ENCODE results near the gene IL6R. TPM values are rescaled to one million over a fixed set of nuclear protein-coding genes. Genes with fewer than 3 reads are reported as not detected.
A peak's percentile ranks its signal among the peaks of the same experiment; 100 is the strongest.

Gene IL6R
- total RNA-seq, 1 experiment from 2014 or later = 4.9 TPM

DNA sequence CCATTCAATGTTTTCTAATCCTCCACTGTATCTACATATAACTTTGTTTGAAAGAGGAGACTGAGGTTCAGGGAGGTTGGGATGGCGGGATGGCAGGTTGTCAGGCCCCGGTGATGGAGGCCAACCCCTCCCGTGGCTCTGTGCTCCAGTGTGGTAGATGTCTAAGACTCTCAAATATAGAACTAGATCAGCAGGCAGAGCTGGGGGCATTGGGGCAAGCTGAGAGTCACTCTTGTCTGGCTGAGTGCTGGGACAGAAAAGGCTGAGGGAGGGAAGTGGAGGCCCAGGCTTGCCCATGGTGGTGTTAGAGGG lies 1.7 kb downstream of the IL6R start:
- Mint-ChIP-seq H3K4me1 (ENCODE audit: low read depth, unreplicated experiment) (peaks cover 5% of the 10 kb centered on the region), H3K36me3 (ENCODE audit: insufficient read depth, unreplicated experiment) (no peaks in the 10 kb centered on the region), H3K4me3 (ENCODE audit: unreplicated experiment) (peak overlapping the region; percentile 85), H3K27ac (ENCODE audit: unreplicated experiment) (no peak overlapping the region), H3K27me3 (ENCODE audit: insufficient read depth, unreplicated experiment) (no peaks in the 10 kb centered on the region), H3K9me3 (ENCODE audit: unreplicated experiment) (no peaks in the 10 kb centered on the region)
- TF ChIP-seq, protein P1, sequence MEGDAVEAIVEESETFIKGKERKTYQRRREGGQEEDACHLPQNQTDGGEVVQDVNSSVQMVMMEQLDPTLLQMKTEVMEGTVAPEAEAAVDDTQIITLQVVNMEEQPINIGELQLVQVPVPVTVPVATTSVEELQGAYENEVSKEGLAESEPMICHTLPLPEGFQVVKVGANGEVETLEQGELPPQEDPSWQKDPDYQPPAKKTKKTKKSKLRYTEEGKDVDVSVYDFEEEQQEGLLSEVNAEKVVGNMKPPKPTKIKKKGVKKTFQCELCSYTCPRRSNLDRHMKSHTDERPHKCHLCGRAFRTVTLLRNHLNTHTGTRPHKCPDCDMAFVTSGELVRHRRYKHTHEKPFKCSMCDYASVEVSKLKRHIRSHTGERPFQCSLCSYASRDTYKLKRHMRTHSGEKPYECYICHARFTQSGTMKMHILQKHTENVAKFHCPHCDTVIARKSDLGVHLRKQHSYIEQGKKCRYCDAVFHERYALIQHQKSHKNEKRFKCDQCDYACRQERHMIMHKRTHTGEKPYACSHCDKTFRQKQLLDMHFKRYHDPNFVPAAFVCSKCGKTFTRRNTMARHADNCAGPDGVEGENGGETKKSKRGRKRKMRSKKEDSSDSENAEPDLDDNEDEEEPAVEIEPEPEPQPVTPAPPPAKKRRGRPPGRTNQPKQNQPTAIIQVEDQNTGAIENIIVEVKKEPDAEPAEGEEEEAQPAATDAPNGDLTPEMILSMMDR (IDR thresholded peaks at IDR 0.05; ENCODE audit: insufficient read depth in 1 of 2, low read depth in 1 of 2, low read length in 1 of 2, severe bottlenecking in 1 of 2, unreplicated experiment in 1 of 2) = no peak
- POLR2A ChIA-PET = interaction anchor here (0.6 kb wide), 1 partner anchor 74 kb away, joined by 4 read pairs; no protein-coding TSS in a partner anchor
- intact Hi-C loops (cut with micrococcal nuclease; ENCODE audit: unreplicated experiment) = loop anchor here (5.0 kb wide), 1 partner anchor 35 kb away; no protein-coding TSS in a partner anchor
- Histone ChIP-seq H3K27me3 (replicated peaks; ENCODE audit: control insufficient read depth, insufficient read depth, low read length) (no peaks in the 10 kb centered on the region), H3K4me1 (peaks cover 14% of the 10 kb centered on the region), H3K4me3 (ENCODE audit: low read depth, low read length) (no peak overlapping the region), H3K36me3 (ENCODE audit: control insufficient read depth, insufficient read depth, low read length) (no peaks in the 10 kb centered on the region), H3K9me3 (no peaks in the 10 kb centered on the region)
- no peak for DNase-seq
- BruUV-seq (replicated peaks) = TSS peak; percentile 34
- CTCF ChIA-PET = interaction anchor here (1.6 kb wide), 1 partner anchor 54 kb away, joined by 9 read pairs; no protein-coding TSS in a partner anchor

DNA sequence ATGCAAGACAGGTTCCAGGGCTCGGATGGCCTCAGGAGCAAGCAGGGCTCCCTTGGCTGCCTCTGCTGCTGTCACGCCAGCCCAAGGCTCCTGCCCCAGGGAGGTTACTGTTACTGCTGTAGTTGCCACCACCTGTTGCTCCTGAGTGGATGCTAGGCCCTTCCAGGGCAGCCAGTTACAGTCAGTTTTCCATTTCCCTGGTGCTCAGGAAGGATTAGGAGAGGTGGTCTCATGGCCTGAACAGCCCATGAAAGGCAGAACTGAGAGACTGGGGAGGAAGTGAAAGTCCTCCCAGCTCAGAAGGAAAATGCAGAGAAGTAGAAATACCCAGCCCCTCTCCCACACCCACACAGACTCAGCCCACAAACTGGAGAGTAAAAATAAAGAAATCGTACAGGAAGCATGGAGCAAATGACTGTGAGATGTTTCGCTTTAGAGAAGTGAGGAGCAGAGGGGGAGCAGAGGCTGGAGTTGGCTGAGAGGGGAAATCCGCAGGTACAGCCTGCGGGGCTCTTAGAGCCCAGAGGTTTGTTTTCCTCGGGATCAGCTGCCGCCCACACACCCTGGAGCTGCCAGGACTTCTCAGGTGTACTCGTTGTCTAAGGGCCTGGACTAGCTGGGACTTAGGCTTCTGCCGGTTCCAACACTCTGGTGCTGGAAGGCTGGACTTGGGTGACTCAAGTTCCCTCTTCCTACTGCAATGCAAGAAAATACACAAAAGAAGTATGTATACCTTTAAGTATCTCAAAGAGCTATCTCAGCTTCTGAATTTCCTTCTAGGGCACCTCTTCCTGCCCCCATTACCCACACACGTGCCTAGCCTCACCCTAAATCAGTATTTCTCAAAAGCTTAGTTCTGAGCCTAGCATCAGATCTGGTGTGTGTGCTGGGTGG lies 2.3 kb downstream of the IL6R start:
- Histone ChIP-seq H3K9me3 (no peaks in the 10 kb centered on the region), H3K4me1 (peaks cover 14% of the 10 kb centered on the region), H3K4me3 (ENCODE audit: low read depth, low read length) (no peak overlapping the region), H3K27me3 (replicated peaks; ENCODE audit: control insufficient read depth, insufficient read depth, low read length) (no peaks in the 10 kb centered on the region), H3K36me3 (ENCODE audit: control insufficient read depth, insufficient read depth, low read length) (no peaks in the 10 kb centered on the region)
- intact Hi-C loops (cut with micrococcal nuclease; ENCODE audit: unreplicated experiment) = loop anchor here (5.0 kb wide), 1 partner anchor 35 kb away; no protein-coding TSS in a partner anchor
- no peak for DNase-seq
- BruUV-seq (replicated peaks) = no TSS peak
- Mint-ChIP-seq H3K4me1 (ENCODE audit: low read depth, unreplicated experiment) (peaks cover 5% of the 10 kb centered on the region), H3K27ac (ENCODE audit: unreplicated experiment) (no peak overlapping the region), H3K27me3 (ENCODE audit: insufficient read depth, unreplicated experiment) (no peaks in the 10 kb centered on the region), H3K4me3 (ENCODE audit: unreplicated experiment) (no peak overlapping the region), H3K9me3 (ENCODE audit: unreplicated experiment) (no peaks in the 10 kb centered on the region), H3K36me3 (ENCODE audit: insufficient read depth, unreplicated experiment) (no peaks in the 10 kb centered on the region)
- ChIA-PET CTCF (no interaction called here), POLR2A (interaction anchor here (0.6 kb wide), 1 partner anchor 74 kb away, joined by 4 read pairs; no protein-coding TSS in a partner anchor)
- TF ChIP-seq, protein P1 (IDR thresholded peaks at IDR 0.05; ENCODE audit: insufficient read depth in 1 of 2, low read depth in 1 of 2, low read length in 1 of 2, severe bottlenecking in 1 of 2, unreplicated experiment in 1 of 2) = no peak

DNA sequence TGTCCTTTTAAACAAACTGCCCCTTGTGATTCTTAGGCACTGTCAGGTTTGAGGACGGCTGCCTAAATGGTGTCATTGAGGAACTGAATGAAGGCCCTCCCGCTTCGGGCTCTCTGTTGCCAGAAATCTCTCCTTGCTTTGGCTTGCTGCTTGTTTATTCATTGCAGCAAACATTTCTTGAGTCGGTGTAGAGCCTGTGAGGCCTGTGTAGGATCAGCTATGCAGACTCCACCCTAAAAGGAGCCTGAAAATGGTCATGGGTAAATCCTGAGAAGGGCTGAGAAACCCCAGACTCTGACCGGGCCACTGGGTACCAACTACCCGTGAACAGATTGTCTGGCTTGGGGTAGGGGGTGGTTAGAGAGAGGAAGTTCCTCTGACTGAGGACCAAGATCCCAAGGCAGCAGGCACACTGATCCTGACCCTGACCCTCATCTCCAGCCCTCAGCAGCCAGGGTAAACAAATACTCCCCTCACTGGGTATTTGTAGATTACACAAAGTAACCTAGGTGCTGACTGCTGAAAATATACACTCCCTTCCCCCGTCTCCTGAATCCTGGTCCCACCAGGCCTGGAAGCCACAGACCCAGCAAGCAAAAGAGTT lies 3.1 kb downstream of the IL6R start:
- no TSS peak for BruUV-seq (replicated peaks)
- Histone ChIP-seq H3K4me3 (ENCODE audit: low read depth, low read length) (no peak overlapping the region), H3K27me3 (replicated peaks; ENCODE audit: control insufficient read depth, insufficient read depth, low read length) (no peaks in the 10 kb centered on the region), H3K36me3 (ENCODE audit: control insufficient read depth, insufficient read depth, low read length) (no peaks in the 10 kb centered on the region), H3K4me1 (peaks cover 14% of the 10 kb centered on the region), H3K9me3 (no peaks in the 10 kb centered on the region)
- DNase-seq = no peak
- H3K36me3 Mint-ChIP-seq (ENCODE audit: insufficient read depth, unreplicated experiment) = no peaks in the 10 kb centered on the region
- TF ChIP-seq, protein P1 (IDR thresholded peaks at IDR 0.05; ENCODE audit: insufficient read depth in 1 of 2, low read depth in 1 of 2, low read length in 1 of 2, severe bottlenecking in 1 of 2, unreplicated experiment in 1 of 2) = no peak
- ChIA-PET CTCF (no interaction called here), POLR2A (no interaction called here)
- no peak overlapping the region for H3K27ac Mint-ChIP-seq (ENCODE audit: unreplicated experiment)
- no peaks in the 10 kb centered on the region for H3K9me3 Mint-ChIP-seq (ENCODE audit: unreplicated experiment)
- intact Hi-C loops (cut with micrococcal nuclease; ENCODE audit: unreplicated experiment) = loop anchor here (5.0 kb wide), 1 partner anchor 34 kb away; no protein-coding TSS in a partner anchor
- peaks cover 5% of the 10 kb centered on the region for H3K4me1 Mint-ChIP-seq (ENCODE audit: low read depth, unreplicated experiment)
- no peaks in the 10 kb centered on the region for H3K27me3 Mint-ChIP-seq (ENCODE audit: insufficient read depth, unreplicated experiment)
- H3K4me3 Mint-ChIP-seq (ENCODE audit: unreplicated experiment) = no peak overlapping the region
